ENCODE data around the gene AP3B1.

GRCh38 chr5:78005021-78005785, 289.3 kb downstream of the AP3B1 start:
- no peak for TF ChIP-seq CTCF (IDR thresholded peaks at IDR 0.05)
- TF ChIP-seq EZH2phosphoT487 (IDR thresholded peaks at IDR 0.05) = no peak
- TF ChIP-seq EZH2 (IDR thresholded peaks at IDR 0.05) = no peak
